Cardiac muscle cell (in vitro differentiated cells and primary cell): ENCODE data around the gene POLR2M. TPM values are rescaled to one million over a fixed set of nuclear protein-coding genes. Genes with fewer than 3 reads are reported as not detected.

Source experiments
- DNase-seq, 2 donors: peaks; one replicate each; pipeline versions ENCODE4 v3.0.0 to v3.0.0-alpha.2; 2010 to 2017; ENCODE audit warnings: low read depth in 1 of 2, low spot score in 1 of 2
- H3K27ac ChIP-seq: fragments of 200-600 bp; sonication (generic); 2 replicates; pipeline ENCODE4 v1.5.1; 2016
- H3K27me3 ChIP-seq: fragments of 200-600 bp; sonication (generic); 2 replicates; pipeline ENCODE4 v1.6.0; 2016; ENCODE audit warnings: control low read depth
- H3K36me3 ChIP-seq: fragments of 200-600 bp; sonication (generic); 2 replicates; pipeline ENCODE4 v1.5.1; 2016; ENCODE audit warnings: control low read depth
- H3K4me1 ChIP-seq: fragments of 200-600 bp; sonication (generic); 2 replicates; pipeline ENCODE4 v1.8.1; 2017; ENCODE audit warnings: low read depth, mild to moderate bottlenecking, mixed run types
- H3K4me3 ChIP-seq: fragments of 200-600 bp; sonication (generic); 2 replicates; pipeline ENCODE4 v1.5.1; 2016; ENCODE audit warnings: mild to moderate bottlenecking
- H3K9me3 ChIP-seq: fragments of 200-600 bp; sonication (generic); 2 replicates; pipeline ENCODE4 v1.5.1; 2017; ENCODE audit warnings: low read depth, mild to moderate bottlenecking, control low read depth
- polyA plus RNA-seq: library from polyadenylated mRNA; unstranded; fragments of >200 nt; fragmentation: Nextera tagmentation; extraction: Ambion mirVana; gene quantifications from 2 replicates; pipeline ENCODE4 v1.2.1, GENCODE V29; 2016
- total RNA-seq: library from RNA; depleted of rRNA; stranded (reverse); fragments of >200 nt; gene quantifications from 2 replicates; pipeline ENCODE4 v1.2.3, GENCODE V29; 2016
- TF ChIP-seq, protein P1 (sequence below): IDR thresholded peaks from 2 replicates; pipeline ENCODE4 v1.5.1; 2012; ENCODE audit warnings: low read depth, mild to moderate bottlenecking, low read length

The POLR2M gene
- total and polyA plus RNA-seq, 2 experiments from 2014 or later: 24.9 to 225 TPM

DNA sequence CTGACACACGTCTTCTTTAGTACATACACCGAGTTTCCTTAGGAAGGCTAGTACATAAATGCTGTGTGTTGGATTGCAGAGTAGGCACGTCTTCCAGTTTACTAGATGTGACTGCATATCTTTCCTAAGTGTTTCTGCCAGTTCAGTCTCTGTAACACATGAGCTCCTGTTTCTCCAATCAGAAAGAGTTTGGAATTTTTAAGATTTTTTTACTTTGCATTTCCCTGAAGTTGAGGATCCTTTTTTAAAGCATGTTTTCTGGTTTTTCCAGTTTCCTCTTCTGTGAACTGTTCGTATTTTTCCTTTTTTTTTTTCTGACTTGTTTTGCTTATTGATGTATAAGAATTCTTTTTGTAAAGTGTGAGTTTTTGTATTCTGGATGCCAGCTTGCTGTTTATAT, 7.5 kb upstream of the POLR2M start:
- no peaks in the 10 kb centered on the region for H3K9me3 ChIP-seq
- TF ChIP-seq, protein P1, sequence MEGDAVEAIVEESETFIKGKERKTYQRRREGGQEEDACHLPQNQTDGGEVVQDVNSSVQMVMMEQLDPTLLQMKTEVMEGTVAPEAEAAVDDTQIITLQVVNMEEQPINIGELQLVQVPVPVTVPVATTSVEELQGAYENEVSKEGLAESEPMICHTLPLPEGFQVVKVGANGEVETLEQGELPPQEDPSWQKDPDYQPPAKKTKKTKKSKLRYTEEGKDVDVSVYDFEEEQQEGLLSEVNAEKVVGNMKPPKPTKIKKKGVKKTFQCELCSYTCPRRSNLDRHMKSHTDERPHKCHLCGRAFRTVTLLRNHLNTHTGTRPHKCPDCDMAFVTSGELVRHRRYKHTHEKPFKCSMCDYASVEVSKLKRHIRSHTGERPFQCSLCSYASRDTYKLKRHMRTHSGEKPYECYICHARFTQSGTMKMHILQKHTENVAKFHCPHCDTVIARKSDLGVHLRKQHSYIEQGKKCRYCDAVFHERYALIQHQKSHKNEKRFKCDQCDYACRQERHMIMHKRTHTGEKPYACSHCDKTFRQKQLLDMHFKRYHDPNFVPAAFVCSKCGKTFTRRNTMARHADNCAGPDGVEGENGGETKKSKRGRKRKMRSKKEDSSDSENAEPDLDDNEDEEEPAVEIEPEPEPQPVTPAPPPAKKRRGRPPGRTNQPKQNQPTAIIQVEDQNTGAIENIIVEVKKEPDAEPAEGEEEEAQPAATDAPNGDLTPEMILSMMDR: no peak
- H3K4me3 ChIP-seq: no peak overlapping the region
- no peaks in the 10 kb centered on the region for H3K36me3 ChIP-seq
- DNase-seq: no peak
- H3K27me3 ChIP-seq: no peaks in the 10 kb centered on the region
- no peak overlapping the region for H3K27ac ChIP-seq
- H3K4me1 ChIP-seq: no peaks in the 10 kb centered on the region

DNA sequence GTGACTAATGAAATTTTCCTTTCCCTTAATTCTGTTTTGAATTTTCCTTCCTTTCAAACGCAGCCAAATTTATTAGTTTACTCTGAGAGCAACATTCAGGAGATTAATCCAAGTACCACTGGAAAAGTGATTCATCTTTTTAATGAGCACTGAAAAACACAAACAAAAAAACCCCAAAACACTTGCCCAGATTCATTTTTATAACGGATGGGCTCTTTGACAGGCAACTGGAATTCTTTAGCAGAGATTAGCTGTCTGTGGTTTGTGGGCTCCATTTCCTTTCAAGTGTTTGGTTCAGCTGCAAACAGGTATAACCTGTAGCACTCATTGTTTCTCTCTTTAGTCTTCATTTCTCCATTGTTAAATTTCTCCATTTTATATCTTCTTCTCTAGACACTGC, 3.1 kb upstream of the POLR2M start:
- no peaks in the 10 kb centered on the region for H3K9me3 ChIP-seq
- H3K27me3 ChIP-seq: no peaks in the 10 kb centered on the region
- no peaks in the 10 kb centered on the region for H3K36me3 ChIP-seq
- H3K27ac ChIP-seq: no peak overlapping the region
- H3K4me1 ChIP-seq: peaks cover 8% of the 10 kb centered on the region
- no peak overlapping the region for H3K4me3 ChIP-seq
- TF ChIP-seq, protein P1: no peak
- no peak for DNase-seq

DNA sequence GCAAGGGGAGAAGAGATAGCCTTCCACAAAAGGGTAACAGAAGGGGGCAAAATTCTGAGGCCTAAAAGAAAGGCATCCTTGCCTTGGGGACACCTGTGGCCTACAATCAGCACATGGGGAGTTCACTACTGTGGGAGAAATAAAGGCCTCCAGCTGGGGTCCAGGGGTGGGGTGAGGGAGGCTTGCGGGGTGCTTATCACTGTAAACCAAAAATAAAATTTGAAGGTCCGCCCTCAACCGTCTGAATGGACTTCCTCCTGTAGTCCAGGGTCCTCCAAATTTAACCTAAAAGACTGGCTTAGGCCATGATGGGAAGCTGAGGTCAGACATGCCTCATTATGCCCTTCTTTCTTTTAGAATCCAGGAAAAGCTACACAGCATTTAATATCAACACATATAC, 2.1 kb upstream of the POLR2M start:
- peaks cover 11% of the 10 kb centered on the region for H3K4me1 ChIP-seq
- peaks cover 5% of the 10 kb centered on the region for H3K36me3 ChIP-seq
- TF ChIP-seq, protein P1: no peak
- DNase-seq: no peak
- H3K4me3 ChIP-seq: no peak overlapping the region
- no peaks in the 10 kb centered on the region for H3K27me3 ChIP-seq
- no peaks in the 10 kb centered on the region for H3K9me3 ChIP-seq
- no peak overlapping the region for H3K27ac ChIP-seq

DNA sequence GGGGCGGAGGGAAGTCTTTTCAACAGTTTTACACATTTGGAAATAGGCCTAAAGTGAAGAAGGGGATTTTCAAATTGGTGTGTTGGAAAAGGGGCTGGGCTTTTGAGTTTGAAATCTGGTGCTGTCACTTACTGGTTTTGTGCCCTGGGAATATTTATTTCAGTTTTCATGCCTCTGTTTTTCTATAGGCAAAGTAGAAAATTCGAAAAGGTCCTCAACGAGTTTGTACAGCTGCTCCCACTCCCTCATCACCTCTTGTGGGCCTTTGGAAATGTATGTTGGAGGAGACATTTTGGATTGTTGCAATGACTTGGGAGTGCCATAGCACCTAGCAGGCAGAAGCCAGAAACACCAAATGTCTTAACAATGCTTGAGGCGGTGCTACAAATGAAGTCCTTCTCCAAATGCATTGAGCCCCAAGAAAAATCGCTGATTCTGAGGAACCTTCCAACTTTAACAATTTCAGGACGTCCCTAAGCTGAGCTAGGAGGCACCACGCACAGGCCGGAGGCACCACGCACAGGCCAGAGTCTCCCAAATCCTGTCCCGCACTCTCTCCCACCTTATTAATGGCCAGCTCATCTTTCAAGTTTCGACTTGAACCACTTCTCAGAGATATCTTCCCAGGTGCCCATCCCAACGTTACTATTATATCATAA, 639 bp upstream of the POLR2M start:
- TF ChIP-seq, protein P1: no peak
- Histone ChIP-seq H3K27ac (peak overlapping the region; percentile 97), H3K27me3 (no peaks in the 10 kb centered on the region), H3K9me3 (no peaks in the 10 kb centered on the region), H3K4me1 (peaks cover 11% of the 10 kb centered on the region), H3K36me3 (peaks cover 18% of the 10 kb centered on the region), H3K4me3 (peak overlapping the region; percentile 81)
- no peak for DNase-seq

DNA sequence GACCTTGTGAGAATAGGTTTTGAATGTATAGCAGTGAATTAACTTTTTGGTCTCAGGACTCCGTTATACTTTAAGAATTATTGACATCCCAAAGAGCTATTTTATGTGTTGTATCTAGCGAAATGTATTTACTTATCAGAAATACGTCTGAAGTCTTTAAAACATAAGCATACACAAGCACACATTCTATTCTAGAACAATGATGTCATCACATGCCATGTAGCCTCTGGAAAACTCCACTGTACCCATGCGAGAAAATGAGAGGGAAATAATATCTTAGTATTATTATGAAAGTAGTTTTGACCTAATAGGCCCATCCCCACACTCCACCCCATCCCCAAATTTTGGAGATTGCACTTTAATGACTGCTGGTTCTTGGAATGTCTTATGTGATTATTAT, 1.5 kb downstream of the POLR2M start:
- DNase-seq: no peak
- Histone ChIP-seq H3K36me3 (peaks cover 39% of the 10 kb centered on the region), H3K4me1 (peaks cover 11% of the 10 kb centered on the region), H3K27me3 (no peaks in the 10 kb centered on the region), H3K27ac (peak overlapping the region; percentile 97), H3K4me3 (peak overlapping the region; percentile 81), H3K9me3 (no peaks in the 10 kb centered on the region)
- TF ChIP-seq, protein P1: no peak

DNA sequence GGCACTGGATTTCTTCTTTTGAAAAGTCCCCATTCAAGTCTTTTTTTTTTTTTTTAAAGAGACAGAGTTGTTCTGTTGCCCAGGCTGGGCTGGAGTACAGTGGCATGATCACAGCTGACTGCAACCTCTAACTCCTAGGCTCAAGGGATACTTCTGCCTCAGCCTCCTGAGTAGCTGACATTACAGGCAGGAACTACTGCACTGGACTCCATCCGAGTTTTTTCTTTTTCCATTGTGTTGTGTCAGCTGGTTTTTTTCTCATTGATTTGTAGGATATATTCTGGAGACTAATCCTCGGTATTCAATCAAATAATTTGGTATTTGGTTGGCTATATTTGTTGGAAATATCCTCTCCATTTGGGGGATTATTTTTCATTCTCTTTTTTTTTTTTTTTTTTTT, 11.8 kb downstream of the POLR2M start:
- peaks cover 14% of the 10 kb centered on the region for H3K36me3 ChIP-seq
- H3K4me1 ChIP-seq: no peaks in the 10 kb centered on the region
- no peaks in the 10 kb centered on the region for H3K9me3 ChIP-seq
- no peak overlapping the region for H3K4me3 ChIP-seq
- DNase-seq: no peak
- H3K27ac ChIP-seq: no peak overlapping the region
- TF ChIP-seq, protein P1: no peak
- no peaks in the 10 kb centered on the region for H3K27me3 ChIP-seq
